ENCODE results near the gene MAF. TPM values are rescaled to one million over a fixed set of nuclear protein-coding genes. Genes with fewer than 3 reads are reported as not detected.

Gene MAF
- total and polyA plus RNA-seq, 2 of the 4 experiments (the other 2 are of a cell fraction): under 0.01 to 0.02 TPM

DNA sequence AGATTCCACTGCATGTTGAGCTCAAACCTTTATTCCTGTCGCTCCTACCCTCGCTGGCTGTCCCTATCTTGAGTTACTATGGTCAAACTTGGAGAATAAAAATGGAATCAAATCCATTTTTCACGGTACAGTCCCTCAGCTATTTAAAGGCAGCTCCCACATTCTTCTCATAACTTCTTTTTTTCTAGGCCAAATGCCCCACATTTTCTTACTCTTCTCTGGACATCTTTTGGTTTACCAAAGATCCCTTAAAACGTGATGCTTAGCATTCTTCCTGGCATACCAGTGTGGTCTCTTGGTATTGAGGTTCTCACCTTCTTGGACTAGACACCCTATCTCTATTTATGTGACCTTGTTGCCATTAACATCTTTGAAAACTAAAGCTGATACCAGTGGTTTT, 48.3 kb upstream of the MAF start:
- no CpG with 5 or more reads among the region's 4 CpGs for WGBS, 2 experiments (ENCODE audit: extremely low coverage in 2 of 2, insufficient read length in 1 of 2)
- no TSS peak for BruUV-seq (replicated peaks)
- intact Hi-C loops (cut with micrococcal nuclease): no loop called here

More for the DNA sequence above, 48.3 kb upstream of the MAF start:
- Histone ChIP-seq H2BK5ac (ENCODE audit: low read depth, low read length, poor library complexity, severe bottlenecking) (no peak overlapping the region), H2BK15ac (ENCODE audit: low read depth, low read length) (no peak overlapping the region), H2BK20ac (ENCODE audit: low read depth, low read length) (no peak overlapping the region), H4K8ac (ENCODE audit: low read depth in 2 of 2, low read length in 2 of 2) (no peak overlapping the region), H3K36me3 (ENCODE audit: control insufficient read depth, insufficient read depth, low read length) (no peaks in the 10 kb centered on the region), H3K27me3 (ENCODE audit: control insufficient read depth, insufficient read depth, low read length) (no peaks in the 10 kb centered on the region), H4K20me1 (ENCODE audit: insufficient read depth, low read length) (no peaks in the 10 kb centered on the region), H3K23ac (ENCODE audit: low read depth, low read length) (no peak overlapping the region), H4K91ac (ENCODE audit: insufficient read depth, low read depth, low read length) (no peak overlapping the region), H3K9me3 (ENCODE audit: control insufficient read depth, insufficient read depth, low read length) (peaks cover 13% of the 10 kb centered on the region), H3K18ac (ENCODE audit: low read depth, low read length) (no peak overlapping the region), H3K4ac (ENCODE audit: low read depth, low read length) (no peak overlapping the region), H3K4me1 (ENCODE audit: control insufficient read depth, insufficient read depth, low read length) (no peaks in the 10 kb centered on the region), H2AK9ac (replicated peaks; ENCODE audit: low read depth, low read length, poor library complexity) (no peak overlapping the region), H2AFZ (replicated peaks; ENCODE audit: low read length, poor library complexity) (no peak overlapping the region), H3K27ac (ENCODE audit: insufficient read depth, low read length) (no peak overlapping the region), H3K4me3 (ENCODE audit: insufficient read depth, low read depth, low read length) (no peak overlapping the region), H4K5ac (ENCODE audit: low read depth, low read length) (no peak overlapping the region), H2BK120ac (ENCODE audit: low read depth, low read length) (no peak overlapping the region), H3K56ac (ENCODE audit: extremely low read depth, insufficient read depth, low read length) (no peak overlapping the region), H3K79me1 (ENCODE audit: low read depth in 1 of 2, low read length in 2 of 2) (no peaks in the 10 kb centered on the region), H3K9ac (ENCODE audit: low read depth, low read length) (no peak overlapping the region), H3K9me1 (ENCODE audit: insufficient read depth, low read length) (no peaks in the 10 kb centered on the region), H2AK5ac (ENCODE audit: low read depth, low read length) (no peak overlapping the region), H3K14ac (replicated peaks; ENCODE audit: low read depth, low read length) (no peak overlapping the region), H3K4me2 (ENCODE audit: low read depth, low read length) (no peak overlapping the region)
- ChIA-PET CTCF (no interaction called here), POLR2A (ENCODE audit: unreplicated experiment) (no interaction called here)
- dilution Hi-C loops (cut with HindIII; ENCODE audit: low sequenced_read_pairs, unreplicated experiment) (no loop called here), in situ Hi-C loops (cut with MboI; ENCODE audit: low sequenced_read_pairs) (no loop called here)
- TF ChIP-seq CEBPB (IDR thresholded peaks at IDR 0.05; ENCODE audit: low read depth, low read length) (no peak), RAD21 (IDR thresholded peaks at IDR 0.05; ENCODE audit: low read length) (no peak), RFX5 (IDR thresholded peaks at IDR 0.05; ENCODE audit: low read depth, low read length) (no peak), BHLHE40 (IDR thresholded peaks at IDR 0.05; ENCODE audit: low read depth, low read length) (no peak), CHD1 (IDR thresholded peaks at IDR 0.05; ENCODE audit: low read depth, low read length) (no peak), MXI1 (IDR thresholded peaks at IDR 0.05; ENCODE audit: borderline replicate concordance, low read depth, low read length) (no peak), RCOR1 (IDR thresholded peaks at IDR 0.05; ENCODE audit: insufficient replicate concordance, low read length) (no peak), POLR2A (IDR thresholded peaks at IDR 0.05; ENCODE audit: low read depth, low read length) (no peak), NFE2L2 (IDR thresholded peaks at IDR 0.05; ENCODE audit: low read depth, low read length) (no peak), FOS (IDR thresholded peaks at IDR 0.05; ENCODE audit: low read depth, low read length) (no peak), MAZ (IDR thresholded peaks at IDR 0.05; ENCODE audit: borderline replicate concordance, low read depth, low read length) (no peak)
- TF ChIP-seq, protein P1, sequence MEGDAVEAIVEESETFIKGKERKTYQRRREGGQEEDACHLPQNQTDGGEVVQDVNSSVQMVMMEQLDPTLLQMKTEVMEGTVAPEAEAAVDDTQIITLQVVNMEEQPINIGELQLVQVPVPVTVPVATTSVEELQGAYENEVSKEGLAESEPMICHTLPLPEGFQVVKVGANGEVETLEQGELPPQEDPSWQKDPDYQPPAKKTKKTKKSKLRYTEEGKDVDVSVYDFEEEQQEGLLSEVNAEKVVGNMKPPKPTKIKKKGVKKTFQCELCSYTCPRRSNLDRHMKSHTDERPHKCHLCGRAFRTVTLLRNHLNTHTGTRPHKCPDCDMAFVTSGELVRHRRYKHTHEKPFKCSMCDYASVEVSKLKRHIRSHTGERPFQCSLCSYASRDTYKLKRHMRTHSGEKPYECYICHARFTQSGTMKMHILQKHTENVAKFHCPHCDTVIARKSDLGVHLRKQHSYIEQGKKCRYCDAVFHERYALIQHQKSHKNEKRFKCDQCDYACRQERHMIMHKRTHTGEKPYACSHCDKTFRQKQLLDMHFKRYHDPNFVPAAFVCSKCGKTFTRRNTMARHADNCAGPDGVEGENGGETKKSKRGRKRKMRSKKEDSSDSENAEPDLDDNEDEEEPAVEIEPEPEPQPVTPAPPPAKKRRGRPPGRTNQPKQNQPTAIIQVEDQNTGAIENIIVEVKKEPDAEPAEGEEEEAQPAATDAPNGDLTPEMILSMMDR (conservative IDR thresholded peaks at IDR 0.05; ENCODE audit: low read depth, low read length): no peak
- TF ChIP-seq, protein P2, sequence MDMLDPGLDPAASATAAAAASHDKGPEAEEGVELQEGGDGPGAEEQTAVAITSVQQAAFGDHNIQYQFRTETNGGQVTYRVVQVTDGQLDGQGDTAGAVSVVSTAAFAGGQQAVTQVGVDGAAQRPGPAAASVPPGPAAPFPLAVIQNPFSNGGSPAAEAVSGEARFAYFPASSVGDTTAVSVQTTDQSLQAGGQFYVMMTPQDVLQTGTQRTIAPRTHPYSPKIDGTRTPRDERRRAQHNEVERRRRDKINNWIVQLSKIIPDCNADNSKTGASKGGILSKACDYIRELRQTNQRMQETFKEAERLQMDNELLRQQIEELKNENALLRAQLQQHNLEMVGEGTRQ (IDR thresholded peaks at IDR 0.05; ENCODE audit: low read depth, low read length): no peak
- TF ChIP-seq, protein P3, sequence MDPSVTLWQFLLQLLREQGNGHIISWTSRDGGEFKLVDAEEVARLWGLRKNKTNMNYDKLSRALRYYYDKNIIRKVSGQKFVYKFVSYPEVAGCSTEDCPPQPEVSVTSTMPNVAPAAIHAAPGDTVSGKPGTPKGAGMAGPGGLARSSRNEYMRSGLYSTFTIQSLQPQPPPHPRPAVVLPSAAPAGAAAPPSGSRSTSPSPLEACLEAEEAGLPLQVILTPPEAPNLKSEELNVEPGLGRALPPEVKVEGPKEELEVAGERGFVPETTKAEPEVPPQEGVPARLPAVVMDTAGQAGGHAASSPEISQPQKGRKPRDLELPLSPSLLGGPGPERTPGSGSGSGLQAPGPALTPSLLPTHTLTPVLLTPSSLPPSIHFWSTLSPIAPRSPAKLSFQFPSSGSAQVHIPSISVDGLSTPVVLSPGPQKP (IDR thresholded peaks at IDR 0.05; ENCODE audit: borderline replicate concordance, low read depth, low read length): no peak
- ATAC-seq (ENCODE audit: low read depth) (no peak), DNase-seq (no peak)

Data from IMR-90 (cell line).